SK-N-SH (cell line): ENCODE results near the gene POU3F3.

Experiments used
- NRF1 ChIP-seq: IDR thresholded peaks from 2 replicates; pipeline ENCODE4 v1.6.1; 2012; ENCODE audit warnings: low read depth, mild to moderate bottlenecking, low read length
- POLR2AphosphoS5 ChIP-seq: IDR thresholded peaks from 2 replicates; pipeline ENCODE4 v1.6.1; 2012; ENCODE audit warnings: low read depth, low read length
- TF ChIP-seq, protein P1 (sequence below): fragments of 200-600 bp; sonication (generic); IDR thresholded peaks from 2 replicates; pipeline ENCODE4 v1.6.1; 2017; ENCODE audit warnings: antibody characterized with exemption, mild to moderate bottlenecking, moderate library complexity

- TF ChIP-seq POLR2AphosphoS5 (no peak), NRF1 (no peak)
- TF ChIP-seq, protein P1, sequence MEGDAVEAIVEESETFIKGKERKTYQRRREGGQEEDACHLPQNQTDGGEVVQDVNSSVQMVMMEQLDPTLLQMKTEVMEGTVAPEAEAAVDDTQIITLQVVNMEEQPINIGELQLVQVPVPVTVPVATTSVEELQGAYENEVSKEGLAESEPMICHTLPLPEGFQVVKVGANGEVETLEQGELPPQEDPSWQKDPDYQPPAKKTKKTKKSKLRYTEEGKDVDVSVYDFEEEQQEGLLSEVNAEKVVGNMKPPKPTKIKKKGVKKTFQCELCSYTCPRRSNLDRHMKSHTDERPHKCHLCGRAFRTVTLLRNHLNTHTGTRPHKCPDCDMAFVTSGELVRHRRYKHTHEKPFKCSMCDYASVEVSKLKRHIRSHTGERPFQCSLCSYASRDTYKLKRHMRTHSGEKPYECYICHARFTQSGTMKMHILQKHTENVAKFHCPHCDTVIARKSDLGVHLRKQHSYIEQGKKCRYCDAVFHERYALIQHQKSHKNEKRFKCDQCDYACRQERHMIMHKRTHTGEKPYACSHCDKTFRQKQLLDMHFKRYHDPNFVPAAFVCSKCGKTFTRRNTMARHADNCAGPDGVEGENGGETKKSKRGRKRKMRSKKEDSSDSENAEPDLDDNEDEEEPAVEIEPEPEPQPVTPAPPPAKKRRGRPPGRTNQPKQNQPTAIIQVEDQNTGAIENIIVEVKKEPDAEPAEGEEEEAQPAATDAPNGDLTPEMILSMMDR: no peak
Observed at GRCh38 chr2:104818264-104818663, 35.7 kb upstream of the POU3F3 start.
